Measurements from ENCODE around the gene NUBPL.

GRCh38 chr14:31613188-31613587, 52.0 kb downstream of the NUBPL start:
- no peak for TF ChIP-seq EZH2 (IDR thresholded peaks at IDR 0.05; ENCODE audit: low read length)
- no peak for TF ChIP-seq CTCF (optimal IDR thresholded peaks at IDR 0.05 in 1 of 3, IDR thresholded peaks at IDR 0.05 in 1 of 3, conservative IDR thresholded peaks at IDR 0.05 in 1 of 3; ENCODE audit: extremely low read depth in 1 of 3, insufficient read depth in 2 of 3, low read length in 3 of 3)
